Germinal center (tissue), 1 donor: ENCODE data around the gene CCS.
A peak's percentile ranks its signal among the peaks of the same experiment; 100 is the strongest.
"Not testable (repeated sequence)": the region's sequence is repeated elsewhere in the genome, so short reads cannot be mapped to it uniquely, and the experiment has no call there.

Source experiments
- DNase-seq: peaks from one replicate; pipeline ENCODE4 v3.0.0; 2012; ENCODE audit warnings: mixed read lengths, low spot score

Gene CCS

DNA sequence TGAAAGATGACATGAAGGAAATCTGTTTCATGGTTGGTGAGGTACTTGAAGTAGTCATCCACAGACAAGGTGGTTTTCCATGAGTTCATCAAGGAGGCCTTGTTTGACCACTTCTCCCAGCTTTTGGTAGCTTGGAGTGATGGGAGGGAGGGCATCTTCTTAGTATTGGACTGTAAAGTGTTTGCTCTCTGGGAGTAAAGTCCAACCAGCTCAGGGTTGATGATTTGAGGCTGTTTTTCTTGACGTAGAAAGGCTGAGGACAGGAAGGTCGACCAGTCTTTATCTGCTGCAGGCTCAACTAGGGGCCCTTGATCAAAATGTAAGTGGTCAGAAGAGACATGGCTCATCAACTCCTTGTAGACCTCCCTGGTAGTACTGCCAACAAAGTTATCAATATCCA is 1.8 kb upstream of the CCS start:
- DNase-seq = no peak

DNA sequence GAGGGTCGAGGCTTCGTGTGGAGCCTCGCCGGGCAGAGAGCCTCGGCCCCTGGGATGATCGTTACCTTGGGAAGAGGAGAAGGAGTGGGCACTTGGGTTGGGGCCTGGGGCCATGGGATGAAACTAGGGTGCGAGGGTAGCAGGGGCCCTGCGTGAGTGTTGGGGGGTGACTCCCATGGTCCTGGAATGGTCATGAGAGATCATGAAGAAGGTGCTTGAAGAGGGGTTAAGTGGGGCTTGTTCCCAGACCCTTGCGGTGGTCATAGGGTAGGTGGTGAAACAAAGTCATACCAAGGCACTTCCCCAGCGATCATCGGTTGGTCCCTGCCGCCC is 284 bp downstream of the CCS start:
- no peak for DNase-seq

- DNase-seq = no peak
Observed at GRCh38 chr11:66593650-66594049, 665 bp downstream of the CCS start.

GRCh38 chr11:66595245-66595904 is 2.4 kb downstream of the CCS start:
- no peak for DNase-seq

DNA sequence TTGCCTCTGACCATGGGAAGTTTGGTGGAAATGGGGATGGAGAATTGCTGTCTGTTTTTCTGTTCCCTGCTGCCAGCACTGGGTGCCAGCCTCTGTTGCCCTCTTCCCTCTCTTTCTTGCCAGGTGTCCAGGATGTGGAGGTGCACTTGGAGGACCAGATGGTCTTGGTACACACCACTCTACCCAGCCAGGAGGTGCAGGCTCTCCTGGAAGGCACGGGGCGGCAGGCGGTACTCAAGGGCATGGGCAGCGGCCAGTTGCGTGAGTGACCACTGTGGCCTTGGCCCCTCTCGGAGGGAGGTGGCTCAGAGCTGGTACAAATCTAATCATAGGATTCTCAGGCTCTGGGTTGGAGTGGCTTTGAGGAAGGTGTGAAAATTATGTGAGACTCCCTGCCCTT is 6.0 kb downstream of the CCS start:
- DNase-seq = no peak

GRCh38 chr11:66600219-66600618 is 7.2 kb downstream of the CCS start:
- no peak for DNase-seq

DNA sequence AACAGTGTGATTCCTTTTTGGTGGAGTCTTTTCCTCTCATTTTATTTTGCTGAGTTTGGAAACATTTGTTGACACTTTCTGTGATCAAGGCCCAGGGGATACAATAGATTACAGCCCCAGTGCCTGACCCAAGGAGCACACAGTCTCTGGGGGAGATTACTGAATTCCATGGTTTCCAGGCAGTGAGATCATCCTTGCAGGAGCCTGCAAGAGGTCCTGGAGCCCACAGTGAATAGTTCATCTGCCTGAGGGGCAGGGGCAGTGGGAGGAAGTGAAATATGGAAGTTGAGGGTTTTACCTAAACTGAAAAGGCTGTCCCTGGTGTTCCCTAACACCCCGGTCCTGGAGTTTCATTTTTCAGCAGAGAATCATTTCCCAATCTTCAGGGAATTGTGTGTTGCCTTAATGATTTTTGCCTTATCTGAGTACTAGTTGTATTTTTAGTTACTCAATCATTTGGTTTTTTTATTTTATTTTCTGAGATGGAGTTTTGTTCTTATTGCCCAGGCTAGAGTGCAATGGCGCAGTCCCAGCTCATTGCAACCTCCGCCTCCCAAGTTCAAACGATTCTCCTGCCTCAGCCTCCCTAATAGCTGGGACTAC is 7.7 kb downstream of the CCS start:
- no peak for DNase-seq

GRCh38 chr11:66603072-66603471 is 10.1 kb downstream of the CCS start:
- no peak for DNase-seq

GRCh38 chr11:66604155-66604554 is 11.2 kb downstream of the CCS start:
- DNase-seq = no peak

GRCh38 chr11:66606608-66607007 is 13.6 kb downstream of the CCS start:
- DNase-seq = not testable (repeated sequence)

GRCh38 chr11:66607126-66607834 is 14.3 kb downstream of the CCS start:
- DNase-seq = no peak

GRCh38 chr11:66609721-66610617 is 17.0 kb downstream of the CCS start:
- DNase-seq = no peak

- DNase-seq = no peak
Observed at GRCh38 chr11:66612458-66612857, 19.5 kb downstream of the CCS start.

DNA sequence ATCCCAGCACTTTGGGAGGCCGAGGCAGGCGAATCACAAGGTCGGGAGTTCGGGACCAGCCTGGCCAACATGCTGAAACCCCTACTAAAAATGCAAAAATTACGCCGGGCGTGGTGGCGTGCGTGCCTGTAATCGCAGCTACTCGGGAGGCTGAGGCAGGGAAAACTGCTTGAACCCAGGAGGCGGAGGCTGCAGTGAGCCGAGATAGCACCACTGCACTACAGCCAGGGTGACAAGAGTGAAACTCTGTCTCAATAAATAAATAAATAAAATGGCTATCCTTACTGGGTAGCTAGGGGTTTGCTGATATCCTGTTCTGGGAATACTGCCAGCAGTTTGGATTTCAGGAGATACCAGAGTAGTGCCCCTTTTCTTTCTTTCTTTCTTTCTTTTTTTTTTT is 21.1 kb downstream of the CCS start:
- DNase-seq = no peak

DNA sequence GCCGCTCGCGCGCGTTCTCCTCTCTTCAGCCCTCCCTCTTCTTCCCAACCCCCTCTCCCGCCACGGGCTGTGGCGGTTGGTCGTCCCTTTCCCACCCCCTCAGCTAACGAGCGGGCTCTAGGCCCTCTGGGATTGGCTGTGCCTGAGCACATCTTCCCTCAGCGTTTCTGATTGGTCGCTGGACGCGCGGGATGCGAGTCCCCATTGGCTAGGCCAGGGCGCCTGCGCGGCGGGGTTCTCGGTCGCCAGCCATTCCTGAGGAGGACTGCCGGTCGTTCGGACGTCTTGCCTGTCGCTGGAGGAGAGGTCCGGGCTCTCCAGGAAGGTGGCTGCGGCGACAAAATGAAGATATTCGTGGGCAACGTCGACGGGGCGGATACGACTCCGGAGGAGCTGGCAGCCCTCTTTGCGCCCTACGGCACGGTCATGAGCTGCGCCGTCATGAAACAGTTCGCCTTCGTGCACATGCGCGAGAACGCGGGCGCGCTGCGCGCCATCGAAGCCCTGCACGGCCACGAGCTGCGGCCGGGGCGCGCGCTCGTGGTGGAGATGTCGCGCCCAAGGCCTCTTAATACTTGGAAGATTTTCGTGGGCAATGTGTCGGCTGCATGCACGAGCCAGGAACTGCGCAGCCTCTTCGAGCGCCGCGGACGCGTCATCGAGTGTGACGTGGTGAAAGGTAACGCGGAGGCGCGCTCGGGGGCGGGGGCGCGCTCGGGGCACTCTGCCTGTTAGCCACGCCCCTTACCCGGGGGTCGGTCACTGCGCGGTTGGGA is 23.6 kb downstream of the CCS start, which contains the start of gene RBM14:
TSS of gene RBM14 (plus strand) at position 252 of the 776 bp plus-strand sequence. CDS start at position 343, 91 bp downstream.
- peak; percentile 100 for DNase-seq

- no peak for DNase-seq
Observed at GRCh38 chr11:66617155-66617834, 24.3 kb downstream of the CCS start.

GRCh38 chr11:66619080-66619554 is 26.1 kb downstream of the CCS start:
- DNase-seq = no peak

- no peak for DNase-seq
Observed at GRCh38 chr11:66624450-66624849, 31.5 kb downstream of the CCS start.

DNA sequence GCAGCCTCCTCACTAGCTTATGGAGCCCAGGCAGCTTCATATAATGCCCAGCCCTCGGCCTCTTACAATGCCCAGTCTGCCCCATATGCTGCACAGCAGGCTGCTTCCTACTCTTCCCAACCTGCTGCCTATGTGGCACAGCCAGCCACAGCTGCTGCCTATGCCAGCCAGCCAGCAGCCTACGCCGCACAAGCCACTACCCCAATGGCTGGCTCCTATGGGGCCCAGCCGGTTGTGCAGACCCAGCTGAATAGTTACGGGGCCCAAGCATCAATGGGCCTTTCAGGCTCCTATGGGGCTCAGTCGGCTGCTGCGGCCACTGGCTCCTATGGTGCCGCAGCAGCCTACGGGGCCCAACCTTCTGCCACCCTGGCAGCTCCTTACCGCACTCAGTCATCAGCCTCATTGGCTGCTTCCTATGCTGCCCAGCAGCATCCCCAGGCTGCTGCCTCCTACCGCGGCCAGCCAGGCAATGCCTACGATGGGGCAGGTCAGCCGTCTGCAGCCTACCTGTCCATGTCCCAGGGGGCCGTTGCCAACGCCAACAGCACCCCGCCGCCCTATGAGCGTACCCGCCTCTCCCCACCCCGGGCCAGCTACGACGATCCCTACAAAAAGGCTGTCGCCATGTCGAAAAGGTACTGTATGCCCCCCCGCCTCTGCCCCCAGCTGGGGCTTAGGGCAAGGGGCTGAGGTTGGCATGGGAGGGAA is 32.2 kb downstream of the CCS start:
- DNase-seq = no peak

- DNase-seq = no peak
Observed at GRCh38 chr11:66625752-66626149, 32.8 kb downstream of the CCS start.
